DND-41 (cell line): ENCODE measurements around the gene PSMG4.

Source experiments
- CTCF ChIP-seq: IDR thresholded peaks from 2 replicates; pipeline ENCODE4 v1.5.1; 2012; ENCODE audit warnings: borderline replicate concordance, low read length, moderate library complexity, mild to moderate bottlenecking; ENCODE audit not compliant: poor library complexity, severe bottlenecking; ENCODE audit errors: extremely low read depth
- EZH2 ChIP-seq: IDR thresholded peaks from 3 replicates; pipeline ENCODE4 v1.6.1; 2012; ENCODE audit warnings: borderline replicate concordance, low read depth, mild to moderate bottlenecking, moderate library complexity, low read length, inconsistent platforms; ENCODE audit not compliant: severe bottlenecking

GRCh38 chr6:3221578-3221977, 37.2 kb upstream of the PSMG4 start:
- no peak for TF ChIP-seq CTCF
- no peak for TF ChIP-seq EZH2
